ENCODE data around the gene PPWD1. TPM values are rescaled to one million over a fixed set of nuclear protein-coding genes. Genes with fewer than 3 reads are reported as not detected.

The PPWD1 gene
- total and polyA plus RNA-seq, 8 donors = 9.3 to 159 (median 50.6) TPM

GRCh38 chr5:65553941-65554340 is 9.2 kb upstream of the PPWD1 start:
- Histone ChIP-seq H3K9me3 (no peaks in the 10 kb centered on the region), H3K4me3 (no peak overlapping the region), H3K4me1 (no peaks in the 10 kb centered on the region), H3K27me3 (no peaks in the 10 kb centered on the region), H3K36me3 (no peaks in the 10 kb centered on the region), H3K27ac (no peak overlapping the region)
- DNase-seq = no peak
- TF ChIP-seq EP300 (IDR thresholded peaks at IDR 0.05) (no peak), POLR2A (IDR thresholded peaks at IDR 0.05) (no peak), POLR2AphosphoS5 (IDR thresholded peaks at IDR 0.05) (no peak), CTCF (IDR thresholded peaks at IDR 0.05) (no peak)
- intact Hi-C loops (cut with DNase I; ENCODE audit: low total_unique reads) = no loop called here
- WGBS, 5 donors = 78 to 95% (median 88%) methylated on average over 5 of the region's 5 CpGs

- Histone ChIP-seq H3K27me3 (no peaks in the 10 kb centered on the region), H3K4me3 (no peak overlapping the region), H3K36me3 (no peaks in the 10 kb centered on the region), H3K9me3 (no peaks in the 10 kb centered on the region), H3K27ac (no peak overlapping the region), H3K4me1 (no peaks in the 10 kb centered on the region)
- TF ChIP-seq POLR2A (IDR thresholded peaks at IDR 0.05) (no peak), POLR2AphosphoS5 (IDR thresholded peaks at IDR 0.05) (no peak), EP300 (IDR thresholded peaks at IDR 0.05) (no peak), CTCF (IDR thresholded peaks at IDR 0.05) (no peak)
- intact Hi-C loops (cut with DNase I; ENCODE audit: low total_unique reads) = no loop called here
- DNase-seq = no peak
These were observed 7.8 kb upstream of the PPWD1 start for GRCh38 chr5:65555287-65555686.

GRCh38 chr5:65556181-65556580 is 6.9 kb upstream of the PPWD1 start:
- no peaks in the 10 kb centered on the region for H3K36me3 ChIP-seq
- H3K9me3 ChIP-seq = no peaks in the 10 kb centered on the region
- H3K4me1 ChIP-seq = no peaks in the 10 kb centered on the region
- TF ChIP-seq CTCF (IDR thresholded peaks at IDR 0.05) = no peak
- TF ChIP-seq EP300 (IDR thresholded peaks at IDR 0.05) = no peak
- no peak for TF ChIP-seq POLR2A (IDR thresholded peaks at IDR 0.05)
- TF ChIP-seq POLR2AphosphoS5 (IDR thresholded peaks at IDR 0.05) = no peak
- no peaks in the 10 kb centered on the region for H3K27me3 ChIP-seq
- no peak for DNase-seq
- H3K27ac ChIP-seq = no peak overlapping the region
- intact Hi-C loops (cut with DNase I; ENCODE audit: low total_unique reads) = no loop called here
- no peak overlapping the region for H3K4me3 ChIP-seq
- 84 to 93% (median 89%) methylated on average over 2 of the region's 2 CpGs for WGBS, 5 donors

GRCh38 chr5:65556718-65557117 is 6.4 kb upstream of the PPWD1 start:
- peaks cover 0 to under 1% (median under 1%) of the 10 kb centered on the region in 4 donors for H3K4me1 ChIP-seq
- WGBS, 5 donors = 89 to 95% (median 92%) methylated on average over 3 of the region's 3 CpGs

More at GRCh38 chr5:65556718-65557117, 6.4 kb upstream of the PPWD1 start:
- no peak for TF ChIP-seq CTCF (IDR thresholded peaks at IDR 0.05)
- TF ChIP-seq POLR2AphosphoS5 (IDR thresholded peaks at IDR 0.05) = no peak
- TF ChIP-seq POLR2A (IDR thresholded peaks at IDR 0.05) = no peak
- no peak for TF ChIP-seq EP300 (IDR thresholded peaks at IDR 0.05)
- H3K9me3 ChIP-seq = no peaks in the 10 kb centered on the region
- no peak for DNase-seq
- H3K27me3 ChIP-seq = no peaks in the 10 kb centered on the region
- H3K36me3 ChIP-seq = no peaks in the 10 kb centered on the region
- intact Hi-C loops (cut with DNase I; ENCODE audit: low total_unique reads) = no loop called here
- no peak overlapping the region for H3K27ac ChIP-seq
- H3K4me3 ChIP-seq = no peak overlapping the region
